GM19043 (cell line): ENCODE results near the gene TCEAL7.
A peak's percentile ranks its signal among the peaks of the same experiment; 100 is the strongest.
"Not testable (repeated sequence)": the region's sequence is repeated elsewhere in the genome, so short reads cannot be mapped to it uniquely, and the experiment has no call there.

Source experiments
- ATAC-seq: cut with Tn5 transposase; IDR thresholded peaks from one replicate; pipeline ENCODE4 v1.9.1; 2021; ENCODE audit warnings: low read depth; ENCODE audit not compliant: unreplicated experiment

The TCEAL7 gene, protein sequence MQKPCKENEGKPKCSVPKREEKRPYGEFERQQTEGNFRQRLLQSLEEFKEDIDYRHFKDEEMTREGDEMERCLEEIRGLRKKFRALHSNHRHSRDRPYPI

DNA sequence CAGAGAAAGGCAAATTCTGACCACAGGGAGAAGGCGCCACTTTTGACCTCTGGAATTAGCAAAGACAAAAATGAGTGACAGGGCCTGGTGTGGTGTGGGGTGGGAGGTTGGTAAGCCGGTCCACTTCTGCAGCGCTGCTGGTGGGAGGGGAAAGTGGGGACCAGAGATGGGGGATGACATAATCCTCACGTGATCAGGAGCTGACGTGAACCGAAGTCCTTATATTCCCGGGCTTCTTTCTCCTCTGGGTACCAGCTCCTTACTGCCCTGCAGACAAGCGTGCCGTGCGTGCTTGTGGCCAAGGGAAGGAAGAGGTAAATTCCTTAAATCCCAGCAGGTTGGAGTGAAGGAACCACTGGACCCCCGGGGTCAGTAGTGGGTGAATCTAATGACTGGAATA is at the start of gene TCEAL7:
Gene TCEAL7 (plus strand): TSS at position 249 of the 400 bp plus-strand sequence. CDS start 1,165 bp downstream, outside the sequence.
- ATAC-seq, result no peak

DNA sequence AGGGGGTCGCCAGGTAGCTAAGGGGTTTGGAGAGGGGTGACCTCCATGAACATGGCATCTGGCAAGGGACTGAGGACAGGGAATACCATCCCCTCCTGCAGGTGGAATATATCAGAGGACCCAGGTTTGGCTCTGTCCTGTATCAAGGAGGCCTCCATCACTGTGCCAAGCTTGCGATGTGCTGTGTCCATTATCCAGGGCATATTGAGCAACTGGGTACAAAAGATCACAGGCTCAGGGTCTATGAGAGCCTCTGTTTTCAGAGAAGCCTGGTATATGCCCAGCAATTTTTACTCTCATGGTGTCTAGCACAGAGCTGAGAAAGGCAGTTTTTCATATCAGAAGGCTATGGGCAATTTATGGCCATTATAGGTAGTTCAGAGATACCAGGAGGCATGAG is 36.9 kb upstream of the TCEAL7 start:
- no peak for ATAC-seq

DNA sequence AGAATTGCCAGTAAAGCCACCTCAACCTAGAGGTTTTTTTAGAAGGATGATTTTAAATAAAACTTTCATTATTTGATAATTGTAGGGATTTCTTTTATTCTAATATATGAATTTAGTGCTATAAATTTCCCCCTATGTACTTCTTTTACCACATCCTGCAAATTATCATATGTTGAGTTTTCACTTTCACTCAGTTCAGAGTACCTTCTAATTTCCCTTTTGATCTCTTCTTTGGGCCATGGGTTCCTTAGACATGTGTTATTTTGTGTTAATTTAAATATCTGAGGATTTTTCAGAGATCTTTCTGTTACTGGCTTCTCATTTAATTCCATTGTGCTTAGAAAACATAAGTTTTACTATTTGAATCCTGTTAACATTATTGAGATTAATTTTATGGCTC is 25.3 kb upstream of the TCEAL7 start:
- no peak for ATAC-seq

DNA sequence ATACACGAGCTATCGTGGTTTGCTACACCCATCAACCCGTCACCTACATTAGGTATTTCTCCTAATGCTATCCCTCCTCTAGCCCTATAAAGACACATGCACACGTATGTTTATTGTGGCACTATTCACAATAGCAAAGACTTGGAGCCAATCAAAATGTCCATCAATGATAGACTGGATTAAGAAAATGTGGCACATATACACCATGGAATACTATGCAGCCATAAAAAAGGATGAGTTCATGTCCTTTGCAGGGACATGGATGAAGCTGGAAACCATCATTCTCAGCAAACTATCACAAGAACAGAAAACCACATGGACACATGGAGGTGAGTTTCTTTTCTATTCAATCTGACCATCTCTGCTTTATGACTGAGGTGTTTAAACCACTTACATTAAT is 24.4 kb upstream of the TCEAL7 start:
- not testable (repeated sequence) for ATAC-seq

DNA sequence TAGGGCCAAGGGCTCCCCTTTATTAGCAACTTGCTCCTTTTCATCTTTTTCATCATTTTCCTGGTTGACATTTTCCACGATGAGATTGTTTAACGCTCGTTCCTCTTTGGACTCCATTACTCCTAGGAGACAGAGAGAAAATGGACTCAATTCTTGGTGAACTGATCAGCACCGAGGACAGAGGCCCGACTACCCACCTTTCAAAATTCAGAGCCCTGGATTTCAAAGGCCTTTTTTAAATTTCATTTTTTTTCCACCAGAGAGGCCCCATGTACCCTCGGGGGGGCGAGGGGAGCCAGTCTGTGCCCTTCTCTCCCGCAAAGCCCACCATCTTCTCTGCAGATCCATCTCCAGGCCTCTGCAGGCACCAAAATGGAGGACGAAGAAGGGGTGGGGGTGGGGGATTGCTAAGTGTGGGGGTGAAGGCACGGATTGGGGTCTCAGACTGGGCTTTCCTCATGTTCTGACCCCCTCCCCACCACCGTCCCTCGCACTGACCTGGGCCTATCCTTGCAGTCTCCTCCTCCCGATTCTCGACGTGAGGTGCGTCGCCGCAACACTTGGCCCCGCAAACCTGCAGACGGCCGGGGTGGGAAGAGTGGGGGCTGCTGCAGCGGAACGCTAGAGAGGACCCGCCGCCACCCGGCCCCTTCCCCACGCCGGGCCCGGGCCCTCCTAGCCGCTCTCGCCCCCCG is 20.0 kb upstream of the TCEAL7 start:
- ATAC-seq, result no peak

DNA sequence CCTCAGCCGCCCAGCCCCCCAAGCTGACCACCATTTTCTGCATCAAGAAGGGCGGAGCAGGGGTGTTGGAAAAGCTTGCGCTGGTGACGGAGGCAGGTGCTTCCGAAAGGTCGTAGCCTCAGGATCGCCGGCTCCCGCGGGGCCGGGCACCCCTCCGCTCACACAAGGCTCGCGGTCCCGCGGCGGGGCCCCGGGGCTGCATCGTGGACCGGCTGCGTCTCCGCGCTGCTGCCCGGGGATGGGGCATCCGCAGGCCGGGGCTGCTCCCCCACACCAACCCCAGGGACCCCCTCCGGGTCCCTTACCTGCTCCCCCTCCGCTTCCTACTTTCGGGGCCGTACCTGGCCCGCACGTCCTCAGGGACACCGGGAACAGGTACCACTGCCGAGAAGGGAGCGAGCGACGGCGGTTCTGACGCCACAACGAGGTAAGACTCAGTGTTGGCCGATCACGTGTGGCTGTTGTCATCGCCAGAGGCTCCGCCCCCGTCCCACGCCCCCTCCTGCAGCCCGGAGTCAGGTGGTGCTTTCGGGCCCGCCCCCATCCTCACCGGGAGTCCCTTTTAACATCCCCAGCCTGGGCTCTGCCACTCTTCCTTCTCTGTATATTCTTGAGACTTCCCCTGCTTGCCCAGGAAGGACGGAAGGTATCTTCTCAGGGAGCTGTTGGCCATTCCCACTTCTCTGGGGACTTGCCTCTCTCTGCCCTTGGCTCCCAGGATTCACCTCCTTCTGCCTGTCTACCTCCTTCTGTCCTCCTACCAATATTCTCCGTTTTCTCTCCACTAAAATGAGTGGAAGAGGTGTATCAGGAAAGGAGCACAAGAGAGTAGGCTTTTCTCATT is 19.3 kb upstream of the TCEAL7 start, which contains the start of gene BEX2:
Gene BEX2 (minus strand): TSS at position 436 of the 844 bp plus-strand sequence. CDS start 1,014 bp downstream, outside the sequence.
- ATAC-seq, result peak; percentile 95

DNA sequence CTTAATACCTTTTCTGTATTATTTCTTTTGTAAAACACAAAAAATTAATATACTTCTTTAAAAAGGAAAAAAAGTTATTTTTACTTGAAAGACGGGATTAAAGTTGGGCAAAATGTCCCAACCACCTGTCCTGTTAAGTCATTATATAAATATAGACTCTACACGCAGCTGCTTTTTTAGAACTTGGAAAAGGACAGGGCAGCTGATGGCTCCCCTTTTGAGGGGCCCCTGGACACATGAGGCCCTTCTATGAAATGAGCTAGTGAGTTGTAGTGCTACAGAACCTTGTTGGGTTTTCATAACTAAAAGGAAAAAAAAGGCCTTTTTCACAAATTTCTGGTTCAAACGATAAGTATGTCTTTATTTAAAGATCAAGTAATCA is 18.6 kb upstream of the TCEAL7 start:
- ATAC-seq, result no peak

DNA sequence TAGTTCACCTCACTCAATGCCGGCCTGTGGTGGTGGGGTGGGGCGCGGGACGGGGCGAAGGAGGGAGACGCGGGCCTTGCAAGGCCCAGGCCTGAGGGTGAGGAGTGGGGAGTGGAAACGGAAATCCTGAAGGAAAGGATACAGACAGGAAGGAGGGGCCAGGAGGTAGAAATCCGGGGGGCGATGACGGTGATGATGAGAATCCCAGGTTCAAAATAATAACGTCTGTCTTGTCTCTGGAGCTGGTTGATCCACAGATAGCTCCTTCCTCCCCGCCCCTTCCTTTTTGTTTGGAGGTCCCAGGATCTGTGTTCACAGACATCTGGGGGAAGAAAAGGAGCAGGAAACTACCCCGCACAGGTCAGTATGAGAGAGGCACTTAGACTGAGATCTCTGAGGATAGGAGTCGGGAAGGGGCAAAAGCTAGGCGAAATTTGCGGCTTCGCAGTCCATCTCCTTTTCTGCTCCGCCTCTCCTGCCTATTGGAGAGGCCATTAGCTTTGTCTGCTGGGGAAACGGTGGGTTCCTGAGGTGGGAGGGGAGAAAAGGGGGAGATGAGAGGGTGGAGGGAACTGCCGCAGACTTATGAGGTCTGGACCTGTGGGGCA is 746 bp downstream of the TCEAL7 start:
- ATAC-seq, result no peak

DNA sequence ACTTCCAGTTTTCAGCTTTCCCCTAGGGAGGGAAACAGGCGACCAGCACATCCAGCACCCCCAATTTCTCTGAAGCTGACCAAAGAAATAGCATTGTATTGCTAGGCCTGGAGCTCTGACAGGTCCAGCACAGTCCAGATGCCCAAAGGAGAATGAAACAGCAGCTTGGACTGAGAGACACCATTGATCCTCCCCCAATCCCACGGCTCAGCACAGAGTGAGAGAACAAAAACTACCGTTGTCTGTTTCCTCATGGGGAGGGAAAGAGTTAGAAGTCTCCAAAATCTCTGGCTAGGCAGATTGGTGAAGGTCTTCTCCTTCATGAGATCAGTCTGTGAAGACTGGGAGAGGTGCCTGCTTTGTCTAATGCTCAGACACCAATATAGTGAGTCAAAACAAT is 8.6 kb downstream of the TCEAL7 start:
- ATAC-seq, result no peak

DNA sequence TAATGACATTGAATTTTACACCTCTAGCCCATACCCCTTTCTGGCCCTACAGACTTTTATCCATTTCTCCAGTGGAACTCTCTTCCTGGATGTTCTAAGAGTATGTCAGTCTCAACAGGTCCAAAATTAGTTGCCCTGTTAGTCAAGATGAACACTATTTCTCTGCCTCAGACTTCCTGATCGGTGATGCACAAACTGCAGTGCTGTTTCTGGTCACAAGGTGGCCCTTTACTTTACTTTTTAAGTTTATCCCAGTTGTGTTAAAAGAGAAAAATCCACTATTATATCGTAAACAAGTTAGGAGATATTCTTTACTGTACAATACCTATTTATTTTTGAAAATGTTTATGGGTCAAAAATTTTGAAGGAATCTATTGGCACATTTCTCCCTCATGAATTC is 13.1 kb downstream of the TCEAL7 start:
- no peak for ATAC-seq

DNA sequence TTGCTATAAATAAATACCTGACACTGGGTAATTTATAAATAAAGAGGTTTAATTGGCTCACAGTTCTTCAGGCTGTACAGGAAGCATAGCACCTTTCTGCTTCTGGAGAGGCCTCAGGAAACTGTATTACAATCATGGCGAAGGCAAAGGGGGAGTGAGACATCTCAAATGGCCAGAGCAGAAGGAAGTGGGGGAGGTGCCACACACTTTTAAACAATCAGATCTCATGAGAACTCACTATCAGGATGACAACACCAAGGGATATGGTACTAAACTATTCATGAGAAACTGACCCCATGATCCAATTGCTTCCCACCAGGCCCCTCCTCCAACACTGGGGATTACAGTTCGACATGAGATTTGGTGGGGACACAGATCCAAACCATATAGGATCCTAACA is 14.6 kb downstream of the TCEAL7 start:
- ATAC-seq, result no peak

DNA sequence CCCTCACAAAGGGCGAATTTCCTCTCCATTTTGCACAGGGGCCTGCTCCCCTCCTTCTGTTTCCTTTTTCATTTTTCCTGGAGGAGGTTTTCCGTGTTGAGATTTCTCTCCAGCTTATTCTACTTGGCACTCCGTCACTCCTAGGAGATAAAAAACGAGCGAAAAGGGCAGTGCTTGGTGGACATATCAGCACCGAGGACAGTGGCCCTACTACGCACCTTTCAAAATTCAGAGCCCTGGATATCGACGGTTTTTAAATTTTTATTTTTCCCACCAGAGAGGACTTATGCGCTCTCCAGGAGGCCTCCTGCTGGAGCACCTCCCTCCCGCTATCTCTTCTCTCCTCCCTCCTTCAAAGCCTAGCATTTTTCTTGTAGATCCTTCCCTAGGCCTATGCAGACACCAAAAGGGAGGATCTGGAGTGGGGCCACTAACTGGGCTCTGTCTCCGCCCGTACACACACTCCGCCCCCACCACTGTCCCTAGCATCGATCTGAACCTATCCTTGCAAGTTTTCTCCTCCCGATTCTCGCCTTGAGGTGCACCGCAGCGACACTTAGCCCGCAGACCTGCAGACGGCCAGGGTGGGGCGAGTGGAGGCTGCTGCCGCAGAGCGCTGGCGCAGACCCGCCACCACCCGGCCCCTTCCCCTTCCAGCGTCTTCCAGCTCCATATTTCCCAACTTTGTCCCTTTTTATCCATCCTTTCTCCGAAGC is 17.8 kb downstream of the TCEAL7 start:
- no peak for ATAC-seq

DNA sequence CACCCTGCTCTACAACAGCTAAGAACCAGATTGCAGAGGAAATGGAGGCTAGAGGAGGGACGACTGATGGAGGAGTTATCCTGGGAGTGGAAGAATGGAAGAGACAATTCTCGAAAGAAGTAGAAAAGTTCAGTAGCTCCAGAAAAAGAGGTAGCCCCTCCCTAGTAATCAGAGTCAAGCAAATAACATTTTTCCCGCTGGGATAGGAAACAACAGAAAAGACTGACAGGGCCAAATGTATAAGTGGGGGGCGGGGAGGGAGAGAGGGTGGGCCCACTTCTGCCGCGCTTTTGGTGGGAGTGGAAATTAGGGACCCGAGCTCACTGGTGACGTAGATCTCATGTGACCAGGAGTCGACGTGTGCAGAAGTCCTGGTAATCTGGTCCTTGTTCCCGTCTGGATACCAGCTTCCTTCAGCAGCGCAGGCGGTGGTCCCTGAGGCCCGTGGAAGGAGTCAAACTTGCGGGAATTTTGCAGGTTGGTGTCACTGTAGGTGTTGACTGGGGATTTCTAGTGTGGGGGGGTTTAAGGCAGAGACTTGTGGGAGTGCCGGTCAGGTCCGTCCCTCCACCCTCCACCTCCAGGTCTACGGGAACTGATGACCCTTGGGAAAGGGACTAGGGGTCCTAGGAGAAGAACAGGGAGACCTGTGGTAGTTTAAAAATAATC is 26.2 kb downstream of the TCEAL7 start, which contains the start of gene TCEAL9:
Gene TCEAL9 (plus strand): TSS at position 377 of the 669 bp plus-strand sequence. CDS start 1,179 bp downstream, outside the sequence.
- ATAC-seq, result peak; percentile 49

DNA sequence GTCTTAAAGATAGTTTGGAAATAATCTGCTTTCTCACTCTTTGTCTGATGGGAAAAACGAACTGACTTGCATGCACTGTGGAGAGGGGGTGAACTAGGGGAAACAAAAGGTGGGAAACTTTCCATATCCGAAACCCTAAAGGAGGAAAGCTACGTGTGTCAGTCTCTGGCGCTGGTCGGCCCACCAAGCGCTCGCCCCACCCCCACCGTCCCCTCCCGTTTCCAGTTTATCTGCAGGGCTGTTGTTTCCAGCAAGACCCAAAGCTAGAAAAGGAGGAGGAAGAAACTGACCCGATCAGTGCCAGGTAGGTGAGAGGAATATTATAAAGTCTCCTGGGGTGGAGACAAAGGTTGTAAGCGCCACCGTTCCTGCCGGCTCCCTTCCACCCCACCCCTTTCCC is 26.8 kb downstream of the TCEAL7 start:
- ATAC-seq, result no peak

DNA sequence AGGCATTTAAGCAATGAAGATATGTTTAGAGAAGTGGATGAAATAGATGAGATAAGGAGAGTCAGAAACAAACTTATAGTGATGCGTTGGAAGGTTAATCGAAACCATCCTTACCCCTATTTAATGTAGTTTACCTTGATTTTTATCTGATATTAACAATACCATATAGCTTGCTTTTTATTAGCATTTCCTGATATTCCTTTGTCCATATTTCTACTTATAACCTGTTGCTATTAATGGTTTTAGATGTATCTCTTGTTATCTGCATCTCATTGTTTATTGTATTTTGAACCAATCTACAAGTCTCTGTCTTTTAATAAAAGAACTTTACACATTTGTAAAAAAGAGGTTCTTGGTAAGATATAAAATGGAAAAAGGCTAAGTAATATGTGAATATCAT is 27.8 kb downstream of the TCEAL7 start:
- ATAC-seq, result no peak

DNA sequence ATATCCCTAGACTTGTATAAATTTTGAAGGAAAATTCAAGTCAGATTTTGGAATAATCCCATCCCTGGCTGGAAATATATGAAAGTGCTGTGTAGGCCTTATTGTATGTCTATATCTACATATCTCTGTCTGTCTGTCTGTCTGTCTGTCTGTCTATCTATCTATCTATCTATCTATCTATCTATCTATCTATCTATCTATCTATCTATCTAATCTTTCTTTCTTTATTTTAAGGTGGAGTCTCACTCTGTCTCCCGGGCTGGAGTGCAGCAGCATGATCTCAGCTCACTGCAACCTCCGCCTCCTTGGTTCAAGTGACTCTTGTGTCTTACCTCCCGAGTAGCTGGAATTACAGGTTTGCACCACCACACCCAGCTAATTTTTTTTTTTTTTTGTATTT is 29.6 kb downstream of the TCEAL7 start:
- not testable (repeated sequence) for ATAC-seq

DNA sequence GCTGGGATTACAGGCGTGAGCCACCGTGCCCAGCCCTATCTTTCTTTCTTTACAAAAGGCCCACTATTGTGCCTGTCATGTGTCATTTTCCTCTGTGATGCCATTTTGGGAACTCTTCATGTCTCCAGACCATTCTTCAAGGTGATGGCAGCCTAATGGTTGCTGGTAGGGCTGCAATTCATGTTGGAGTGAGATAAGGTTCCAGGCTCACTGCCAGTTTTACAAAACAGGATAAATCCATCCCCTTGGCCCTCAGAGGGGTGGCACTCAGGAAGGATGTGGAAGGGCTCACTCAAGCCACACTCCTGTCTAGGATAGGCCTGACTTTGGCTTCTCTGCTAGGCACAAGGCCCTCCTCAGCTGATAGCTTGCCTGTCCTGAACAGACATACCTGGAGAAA is 30.1 kb downstream of the TCEAL7 start:
- ATAC-seq, result no peak

DNA sequence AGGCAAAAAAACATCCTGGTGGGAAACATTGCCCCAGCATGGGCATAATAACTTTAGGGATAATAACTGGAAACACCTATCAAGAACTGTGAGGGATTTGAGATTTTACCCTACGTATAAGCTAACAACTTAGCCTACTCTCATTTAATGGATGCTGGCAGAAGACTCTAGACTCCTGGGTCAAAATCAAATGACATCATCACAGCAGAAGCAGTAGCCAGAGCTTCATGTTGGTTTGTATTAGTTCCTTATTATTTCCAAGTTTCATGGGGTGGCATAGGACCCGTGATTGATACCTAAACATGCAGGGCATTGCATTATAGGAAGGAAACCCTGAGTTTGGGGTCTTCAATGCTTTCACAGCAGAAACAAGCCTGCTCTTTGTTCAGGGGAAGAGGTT is 30.9 kb downstream of the TCEAL7 start:
- ATAC-seq, result no peak

DNA sequence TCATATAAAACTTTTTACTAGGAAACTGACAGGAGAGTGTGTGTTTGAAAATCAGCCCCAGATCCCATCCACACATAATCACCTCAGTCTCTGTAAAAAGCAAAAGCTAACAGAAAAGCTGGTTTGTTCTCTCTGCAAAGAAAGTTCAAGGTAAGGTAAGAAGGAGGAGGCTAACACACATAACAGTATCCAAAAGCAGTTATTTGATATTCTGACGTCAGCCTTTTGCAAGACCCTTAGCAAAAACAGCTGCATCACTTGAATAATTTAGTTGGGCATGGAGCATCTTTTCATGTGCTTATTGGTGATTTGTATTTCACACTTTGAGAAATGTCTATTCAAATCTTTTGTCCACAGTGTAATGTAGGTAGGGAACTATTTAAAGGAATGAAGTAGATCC is 31.8 kb downstream of the TCEAL7 start:
- ATAC-seq, result no peak

DNA sequence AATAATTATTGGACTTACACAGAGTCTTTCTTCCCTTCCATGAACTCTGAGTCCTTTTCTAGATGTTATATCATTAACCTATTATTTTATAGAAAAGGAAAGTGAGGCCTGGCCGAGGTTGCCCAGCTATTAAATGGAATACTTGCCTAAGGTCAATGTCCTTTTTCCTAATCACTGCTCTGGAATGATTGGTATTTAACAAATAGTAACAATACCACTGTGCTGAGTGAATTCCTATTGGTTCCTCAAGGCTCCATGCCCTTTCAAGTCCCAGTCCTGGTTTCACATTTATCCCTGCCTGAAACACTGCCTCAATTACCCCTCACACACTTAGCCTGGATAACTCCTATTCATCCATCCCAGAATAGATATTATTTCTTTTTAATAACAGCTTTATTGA is 32.4 kb downstream of the TCEAL7 start:
- no peak for ATAC-seq
